HG03025 (cell line): ENCODE measurements around the gene SHROOM3.

Experiments used
- ATAC-seq: cut with Tn5 transposase; IDR thresholded peaks from one replicate; pipeline ENCODE4 v1.9.1; 2021; ENCODE audit warnings: mild to moderate bottlenecking, moderate library complexity; ENCODE audit not compliant: unreplicated experiment, low FRiP score

Gene SHROOM3

GRCh38 chr4:76649086-76649485 lies 214.1 kb downstream of the SHROOM3 start:
- ATAC-seq, result no peak

- no peak for ATAC-seq
Measured at GRCh38 chr4:76651616-76652015, 216.6 kb downstream of the SHROOM3 start.

DNA sequence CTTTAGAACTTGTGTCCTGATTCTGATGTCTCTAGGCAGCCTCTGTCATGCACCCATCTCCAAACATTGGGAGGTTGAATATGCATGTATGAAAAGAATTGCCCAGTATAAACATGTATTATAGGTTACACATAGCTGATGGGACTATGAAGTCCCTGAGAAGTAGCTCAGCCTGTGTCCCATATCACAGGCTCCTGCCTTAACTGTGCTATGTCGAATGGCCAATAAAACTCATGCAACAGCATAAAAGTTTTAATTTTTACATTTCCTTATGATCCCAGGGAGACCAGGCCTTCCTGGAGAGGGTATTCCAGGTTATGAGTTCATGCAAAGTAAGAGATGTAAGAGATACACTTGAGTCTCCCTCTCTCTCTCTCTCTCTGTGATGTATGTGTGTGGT lies 217.4 kb downstream of the SHROOM3 start:
- no peak for ATAC-seq

GRCh38 chr4:76654084-76654483 lies 219.1 kb downstream of the SHROOM3 start:
- no peak for ATAC-seq

- no peak for ATAC-seq
Measured at GRCh38 chr4:76654791-76655190, 219.8 kb downstream of the SHROOM3 start.

DNA sequence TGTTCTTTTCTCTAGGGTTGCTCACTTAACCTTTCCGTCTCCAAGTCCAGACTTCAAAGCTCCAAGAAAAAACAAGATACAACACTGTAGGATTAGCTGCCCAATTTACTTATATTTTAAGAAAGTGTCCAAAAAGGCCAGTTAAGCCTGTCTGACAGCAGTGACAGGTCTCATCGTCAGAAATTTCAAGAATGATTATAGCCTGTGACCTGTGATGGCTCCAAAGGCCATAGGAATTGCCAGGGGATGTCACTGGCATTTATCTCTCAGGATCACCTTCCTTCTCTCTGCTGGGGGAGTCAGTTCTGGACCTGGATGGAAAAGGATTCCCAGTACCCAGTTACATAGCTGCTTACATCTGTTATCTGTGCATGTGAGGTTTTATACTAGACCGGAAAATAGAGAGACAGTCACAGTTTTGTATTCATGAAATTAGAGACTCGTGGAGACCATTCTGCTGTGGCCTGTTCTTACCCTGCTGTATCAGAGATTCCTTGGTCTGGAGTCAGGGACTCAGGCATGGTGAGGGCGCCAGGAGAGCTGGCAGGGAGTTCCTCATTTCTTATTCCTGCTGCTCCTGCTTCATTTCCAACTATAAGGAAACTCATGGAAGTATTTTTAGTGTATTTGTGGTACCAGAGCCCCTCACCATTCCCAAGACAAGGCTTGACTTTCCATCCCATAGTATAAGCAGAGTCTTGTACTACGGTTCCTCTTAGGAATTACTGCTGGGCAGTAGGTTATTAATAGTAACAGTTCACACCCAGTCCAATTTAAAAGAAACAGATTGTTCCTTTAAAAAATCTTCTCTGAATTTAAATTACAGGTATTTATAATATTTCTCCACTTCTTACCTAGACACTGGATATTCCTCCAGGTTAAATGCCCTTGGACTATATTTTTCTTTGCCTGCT lies 220.8 kb downstream of the SHROOM3 start:
- ATAC-seq, result no peak

DNA sequence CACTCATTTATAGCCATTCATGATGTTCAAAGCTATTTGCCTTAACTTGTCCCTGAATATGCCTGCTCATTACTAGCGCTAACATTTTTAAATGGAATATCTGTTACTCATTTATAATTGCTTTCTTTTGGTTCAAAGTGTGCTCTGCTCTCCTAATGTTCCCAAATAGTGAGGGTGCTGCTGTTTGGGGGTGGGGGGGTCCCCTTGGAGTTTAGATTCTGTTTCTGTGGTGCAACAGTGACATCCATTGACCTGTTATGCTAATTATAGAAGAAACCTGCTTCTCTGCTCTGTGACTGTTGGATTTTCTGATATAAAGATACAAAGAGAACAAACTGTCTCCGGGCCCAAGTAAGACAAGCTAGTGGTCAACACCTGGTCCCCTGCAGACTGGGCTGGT lies 222.4 kb downstream of the SHROOM3 start:
- no peak for ATAC-seq

DNA sequence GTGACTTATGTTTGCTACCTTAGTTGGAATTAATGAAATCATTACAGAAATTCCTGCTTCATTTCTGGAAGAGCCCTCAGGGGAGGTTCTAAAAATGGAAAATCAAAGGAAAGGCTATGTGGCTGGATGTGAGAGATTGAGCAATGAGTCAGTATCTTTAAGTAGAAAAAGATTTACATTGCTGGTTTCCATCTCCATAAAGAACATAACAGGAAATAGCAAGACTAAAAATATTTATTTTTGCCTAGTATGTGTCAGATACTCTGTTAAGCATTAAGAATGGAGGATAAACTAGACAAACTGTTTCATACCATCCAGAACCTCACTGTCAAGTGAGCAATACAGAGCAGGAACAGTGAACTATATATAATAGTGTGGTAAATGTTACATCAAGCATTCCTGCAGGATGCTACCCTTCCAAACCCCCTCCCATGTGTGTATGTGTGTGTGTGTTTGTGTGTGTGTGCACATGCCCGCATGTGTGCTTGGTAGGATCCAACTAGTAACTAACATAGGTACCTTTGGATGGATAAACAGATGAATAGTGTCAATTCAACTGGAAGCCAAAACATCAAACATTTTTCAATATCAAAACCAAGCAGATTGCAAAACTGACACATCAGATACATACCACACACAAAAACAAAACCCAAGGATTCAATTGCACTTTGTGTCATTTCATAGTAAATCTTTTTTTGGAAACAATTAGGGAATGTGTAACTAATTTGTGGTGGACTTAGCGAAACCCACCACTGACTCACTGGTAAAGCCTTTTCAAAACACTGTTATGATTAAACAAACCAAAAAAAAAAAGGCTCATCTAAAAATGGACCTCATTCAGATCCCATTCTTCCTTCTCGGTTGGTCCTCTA lies 223.4 kb downstream of the SHROOM3 start:
- no peak for ATAC-seq

DNA sequence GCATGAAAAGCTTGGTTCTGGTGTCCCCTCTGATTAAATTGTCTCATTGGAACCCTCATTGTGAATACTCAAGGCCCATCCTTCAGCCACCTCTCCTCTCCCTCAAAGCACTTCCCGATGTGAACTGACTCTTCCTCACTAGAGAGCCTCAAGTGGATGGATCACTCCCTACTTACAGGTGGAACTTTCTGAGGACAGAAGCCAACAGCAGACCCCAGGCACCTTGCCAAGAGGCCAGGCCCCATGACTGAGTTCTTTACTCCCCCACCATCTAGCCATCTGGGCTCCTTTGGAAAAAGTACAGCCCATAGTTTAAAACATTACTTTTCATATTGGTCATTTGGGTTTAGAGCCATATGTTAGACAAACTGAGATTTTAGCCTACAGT lies 224.1 kb downstream of the SHROOM3 start:
- no peak for ATAC-seq

- no peak for ATAC-seq
Measured at GRCh38 chr4:76663824-76664223, 228.8 kb downstream of the SHROOM3 start.

GRCh38 chr4:76665153-76665552 lies 230.1 kb downstream of the SHROOM3 start:
- ATAC-seq, result no peak

- ATAC-seq, result no peak
Measured at GRCh38 chr4:76665721-76666120, 230.7 kb downstream of the SHROOM3 start.

DNA sequence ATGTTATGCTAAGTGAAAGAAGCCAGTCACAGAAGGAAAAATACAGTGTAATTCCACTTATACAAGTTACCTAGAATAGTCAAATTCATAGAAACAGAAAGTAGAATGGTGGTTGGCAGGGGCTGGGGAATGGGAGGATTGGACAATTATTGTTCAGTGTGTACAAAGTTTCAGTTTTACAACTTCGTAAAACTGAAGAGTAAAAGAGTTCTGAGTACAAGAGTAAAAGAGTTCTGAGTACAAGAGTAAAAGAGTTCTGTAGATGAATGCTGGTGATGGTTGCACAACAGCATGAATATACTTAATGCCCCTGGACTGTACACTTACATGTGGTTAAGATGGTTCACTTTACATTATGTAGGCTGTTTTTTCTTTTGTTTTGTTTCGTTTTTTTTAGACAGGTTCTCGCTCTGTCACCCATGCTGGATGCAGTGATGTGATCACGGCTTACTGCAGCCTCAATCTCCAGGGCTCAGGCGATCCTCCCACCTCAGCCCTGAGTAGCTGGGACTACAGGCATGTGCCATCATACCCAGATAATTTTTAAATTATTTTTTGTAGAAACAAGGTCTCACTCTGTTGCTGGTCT lies 232.0 kb downstream of the SHROOM3 start:
- ATAC-seq, result no peak

GRCh38 chr4:76670631-76671030 lies 235.6 kb downstream of the SHROOM3 start:
- ATAC-seq, result no peak

DNA sequence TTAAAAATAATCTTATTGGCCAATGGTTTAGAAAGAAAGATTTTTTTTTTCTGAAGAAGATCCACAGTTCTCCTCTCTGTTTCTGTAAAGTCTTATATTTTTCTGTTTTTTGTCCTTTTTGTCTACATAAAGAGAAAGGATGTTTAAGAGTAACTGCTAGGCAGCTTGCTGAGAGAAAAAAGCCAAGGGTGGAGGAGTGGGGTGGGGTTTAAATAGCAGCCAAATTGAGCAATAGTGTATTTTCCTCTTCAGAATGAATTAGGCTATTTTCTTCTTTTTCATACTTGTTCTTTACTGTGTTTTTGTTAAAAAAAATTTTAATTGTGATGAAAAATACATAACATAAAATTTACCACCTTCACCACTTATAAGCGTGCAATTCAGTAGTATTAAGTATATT lies 238.3 kb downstream of the SHROOM3 start:
- ATAC-seq, result no peak

DNA sequence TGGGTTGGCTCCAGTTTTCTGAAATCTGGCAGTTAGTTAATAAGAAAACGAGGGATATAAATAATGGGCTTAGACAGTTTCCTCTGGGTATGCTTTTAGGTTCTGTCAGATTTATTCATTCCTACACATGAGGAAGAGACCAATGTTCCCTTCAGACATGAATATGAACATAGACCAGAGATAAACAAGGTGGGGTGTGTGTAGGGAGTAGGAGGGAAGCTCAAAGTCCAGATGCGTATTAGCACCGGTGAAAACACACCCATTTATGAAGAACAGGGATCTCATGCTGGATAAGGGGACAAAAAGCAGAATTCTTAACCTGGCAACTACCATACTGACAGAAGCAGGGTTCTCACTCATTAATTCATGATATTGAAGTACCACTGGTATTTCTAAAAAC lies 240.0 kb downstream of the SHROOM3 start:
- no peak for ATAC-seq

- ATAC-seq, result no peak
Measured at GRCh38 chr4:76677571-76678326, 242.7 kb downstream of the SHROOM3 start.

GRCh38 chr4:76679691-76680090 lies 244.7 kb downstream of the SHROOM3 start:
- no peak for ATAC-seq

GRCh38 chr4:76680952-76681351 lies 245.9 kb downstream of the SHROOM3 start:
- ATAC-seq, result no peak

- no peak for ATAC-seq
Measured at GRCh38 chr4:76681996-76682395, 247.0 kb downstream of the SHROOM3 start.
